ENCODE measurements around the gene BRSK1.

DNA sequence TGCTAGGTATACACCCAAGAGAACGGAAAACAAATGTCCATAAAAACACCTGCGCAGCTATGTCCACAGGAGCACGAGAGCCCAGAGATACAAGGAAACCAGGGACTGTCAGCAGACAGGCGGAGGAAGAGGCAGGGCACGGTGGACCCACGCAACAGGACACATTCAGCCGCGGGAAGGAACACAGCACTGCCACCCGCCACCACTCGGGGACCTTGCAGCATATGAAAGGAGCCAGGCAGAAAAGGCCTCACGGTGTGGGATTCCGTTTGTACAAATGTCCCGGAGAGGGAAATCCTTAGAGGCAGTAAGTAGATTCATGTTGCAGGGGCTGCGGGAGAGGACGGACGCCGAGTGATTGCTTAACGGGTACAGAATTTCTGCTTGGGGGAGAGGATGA lies 11.7 kb upstream of the BRSK1 start:
- TF ChIP-seq, protein P1, sequence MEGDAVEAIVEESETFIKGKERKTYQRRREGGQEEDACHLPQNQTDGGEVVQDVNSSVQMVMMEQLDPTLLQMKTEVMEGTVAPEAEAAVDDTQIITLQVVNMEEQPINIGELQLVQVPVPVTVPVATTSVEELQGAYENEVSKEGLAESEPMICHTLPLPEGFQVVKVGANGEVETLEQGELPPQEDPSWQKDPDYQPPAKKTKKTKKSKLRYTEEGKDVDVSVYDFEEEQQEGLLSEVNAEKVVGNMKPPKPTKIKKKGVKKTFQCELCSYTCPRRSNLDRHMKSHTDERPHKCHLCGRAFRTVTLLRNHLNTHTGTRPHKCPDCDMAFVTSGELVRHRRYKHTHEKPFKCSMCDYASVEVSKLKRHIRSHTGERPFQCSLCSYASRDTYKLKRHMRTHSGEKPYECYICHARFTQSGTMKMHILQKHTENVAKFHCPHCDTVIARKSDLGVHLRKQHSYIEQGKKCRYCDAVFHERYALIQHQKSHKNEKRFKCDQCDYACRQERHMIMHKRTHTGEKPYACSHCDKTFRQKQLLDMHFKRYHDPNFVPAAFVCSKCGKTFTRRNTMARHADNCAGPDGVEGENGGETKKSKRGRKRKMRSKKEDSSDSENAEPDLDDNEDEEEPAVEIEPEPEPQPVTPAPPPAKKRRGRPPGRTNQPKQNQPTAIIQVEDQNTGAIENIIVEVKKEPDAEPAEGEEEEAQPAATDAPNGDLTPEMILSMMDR (IDR thresholded peaks at IDR 0.05) = no peak
- TF ChIP-seq POLR2A (IDR thresholded peaks at IDR 0.05) = no peak

Data from testis (tissue), 2 donors.